Measurements from ENCODE around the gene UBALD1.

DNA sequence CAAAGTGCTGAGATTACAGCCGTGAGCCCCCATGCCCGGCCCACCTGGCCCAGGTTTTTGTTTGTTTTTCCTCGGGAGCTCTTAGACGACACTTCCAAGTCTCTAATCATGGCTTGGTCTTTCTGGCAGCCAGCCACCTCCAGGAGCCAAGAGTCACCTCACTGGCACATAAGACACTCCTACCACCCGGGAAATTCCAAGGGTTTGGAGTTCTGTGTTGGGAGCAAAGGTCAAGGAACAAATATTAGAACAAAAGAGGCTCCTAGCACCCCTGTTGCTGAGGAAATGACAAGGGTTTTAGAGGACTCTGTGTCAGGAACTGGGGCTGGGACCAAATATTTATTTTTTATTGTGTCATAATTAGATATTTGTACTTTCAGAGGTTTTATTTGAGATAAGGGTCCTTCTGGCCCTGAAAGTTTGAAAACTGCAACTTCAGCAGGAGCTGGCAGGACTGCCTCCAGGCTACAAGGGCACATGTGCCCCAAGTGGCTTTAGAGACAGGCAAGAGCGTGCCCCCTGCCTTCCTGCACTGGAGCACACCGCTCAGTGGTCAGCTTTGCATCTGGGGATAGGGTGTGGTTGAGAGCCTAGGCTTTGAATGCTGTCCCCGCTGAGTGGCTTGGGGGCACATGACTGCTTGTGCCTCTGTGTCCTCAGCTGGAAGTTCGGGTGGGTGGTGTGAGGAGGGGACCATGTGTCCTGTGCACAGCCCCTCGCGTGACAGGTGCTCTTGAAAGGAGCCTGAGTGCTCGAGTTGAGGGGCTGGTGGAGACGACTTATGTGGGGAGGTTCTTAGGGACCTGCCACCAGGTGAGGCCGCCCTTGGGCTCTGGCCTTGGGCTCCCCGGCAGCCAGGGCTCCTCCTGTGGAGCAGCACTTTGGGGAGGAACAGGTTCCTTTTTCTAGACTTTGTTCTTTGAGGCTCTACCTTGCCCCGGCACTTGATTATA, 39.6 kb upstream of the UBALD1 start:
- no peak for TF ChIP-seq POLR2A (IDR thresholded peaks at IDR 0.05)
- TF ChIP-seq, protein P1, sequence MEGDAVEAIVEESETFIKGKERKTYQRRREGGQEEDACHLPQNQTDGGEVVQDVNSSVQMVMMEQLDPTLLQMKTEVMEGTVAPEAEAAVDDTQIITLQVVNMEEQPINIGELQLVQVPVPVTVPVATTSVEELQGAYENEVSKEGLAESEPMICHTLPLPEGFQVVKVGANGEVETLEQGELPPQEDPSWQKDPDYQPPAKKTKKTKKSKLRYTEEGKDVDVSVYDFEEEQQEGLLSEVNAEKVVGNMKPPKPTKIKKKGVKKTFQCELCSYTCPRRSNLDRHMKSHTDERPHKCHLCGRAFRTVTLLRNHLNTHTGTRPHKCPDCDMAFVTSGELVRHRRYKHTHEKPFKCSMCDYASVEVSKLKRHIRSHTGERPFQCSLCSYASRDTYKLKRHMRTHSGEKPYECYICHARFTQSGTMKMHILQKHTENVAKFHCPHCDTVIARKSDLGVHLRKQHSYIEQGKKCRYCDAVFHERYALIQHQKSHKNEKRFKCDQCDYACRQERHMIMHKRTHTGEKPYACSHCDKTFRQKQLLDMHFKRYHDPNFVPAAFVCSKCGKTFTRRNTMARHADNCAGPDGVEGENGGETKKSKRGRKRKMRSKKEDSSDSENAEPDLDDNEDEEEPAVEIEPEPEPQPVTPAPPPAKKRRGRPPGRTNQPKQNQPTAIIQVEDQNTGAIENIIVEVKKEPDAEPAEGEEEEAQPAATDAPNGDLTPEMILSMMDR (IDR thresholded peaks at IDR 0.05 in 4 of 5, conservative IDR thresholded peaks at IDR 0.05 in 1 of 5): no peak
